HepG2 (cell line): Measurements from ENCODE around the gene ARAP3. TPM values are rescaled to one million over a fixed set of nuclear protein-coding genes. Genes with fewer than 3 reads are reported as not detected.

Experiments used
- AKAP8 ChIP-seq: sonication (generic); formaldehyde crosslinking; IDR thresholded peaks from 2 replicates; pipeline ENCODE4 v1.5.1; 2020; ENCODE audit warnings: mild to moderate bottlenecking, missing genetic modification reagents
- CSRNP1 ChIP-seq: sonication (generic); formaldehyde crosslinking; IDR thresholded peaks from 2 replicates; pipeline ENCODE4 v1.8.1; 2023; ENCODE audit warnings: mild to moderate bottlenecking, missing genetic modification reagents
- EHMT2 ChIP-seq: fragments of 200-600 bp; sonication (generic); IDR thresholded peaks from 2 replicates; pipeline ENCODE4 v1.7.0; 2017; ENCODE audit warnings: antibody characterized with exemption, low read depth, low read length, borderline replicate concordance
- GLMP ChIP-seq: sonication (generic); formaldehyde crosslinking; IDR thresholded peaks from 2 replicates; pipeline ENCODE4 v1.9.0; 2021; ENCODE audit warnings: missing genetic modification reagents, mild to moderate bottlenecking, borderline replicate concordance
- MTF2 ChIP-seq: sonication (generic); formaldehyde crosslinking; IDR thresholded peaks from 2 replicates; pipeline ENCODE4 v1.5.0; 2020; ENCODE audit warnings: missing genetic modification reagents, borderline replicate concordance
- NAIF1 ChIP-seq: sonication (generic); formaldehyde crosslinking; IDR thresholded peaks from 2 replicates; pipeline ENCODE4 v1.5.0; 2020; ENCODE audit warnings: mild to moderate bottlenecking, missing genetic modification reagents, borderline replicate concordance
- SNAPC4 ChIP-seq: sonication (generic); formaldehyde crosslinking; IDR thresholded peaks from 2 replicates; pipeline ENCODE4 v1.4.0; 2020; ENCODE audit warnings: mild to moderate bottlenecking, missing genetic modification reagents
- SNRNP70 ChIP-seq: fragments of 200-400 bp; formaldehyde crosslinking; IDR thresholded peaks from 2 replicates; pipeline ENCODE4 v1.6.1; 2017; ENCODE audit warnings: mild to moderate bottlenecking, low read depth, low read length, moderate library complexity
- ZBTB42 ChIP-seq: sonication (generic); formaldehyde crosslinking; IDR thresholded peaks from 2 replicates; pipeline ENCODE4 v1.5.0; 2020; ENCODE audit warnings: mild to moderate bottlenecking, missing genetic modification reagents
- ZNF282 ChIP-seq: fragments of 450-650 bp; IDR thresholded peaks from 2 replicates; pipeline ENCODE4 v1.6.1; 2018; ENCODE audit not compliant: partially characterized antibody
- ZNF607 ChIP-seq: sonication (generic); formaldehyde crosslinking; IDR thresholded peaks from 2 replicates; pipeline ENCODE4 v1.5.1; 2020; ENCODE audit warnings: missing genetic modification reagents, mild to moderate bottlenecking, borderline replicate concordance
- ZNF710 ChIP-seq: sonication (generic); formaldehyde crosslinking; IDR thresholded peaks from 2 replicates; pipeline ENCODE4 v1.5.0; 2020; ENCODE audit warnings: mild to moderate bottlenecking, missing genetic modification reagents, borderline replicate concordance
- polyA plus RNA-seq, 8 experiments: library from polyadenylated mRNA; depleted of rRNA in 3 of 8; stranded (reverse) in 7 of 8; unstranded in 1 of 8; fragments of >200 nt; fragmentation: Illumina TruSeq in 4 of 8; extraction: Trizol in 4 of 8; gene quantifications; 2 replicates each; pipeline versions ENCODE4 v1.2.1 to v1.2.3, GENCODE V29; 2011 to 2016; ENCODE audit warnings: low read depth in 4 of 8, missing spikeins in 1 of 8, mixed read lengths in 1 of 8; ENCODE audit not compliant: insufficient read depth in 1 of 8
- total RNA-seq, 5 experiments: library from RNA; depleted of rRNA; stranded (reverse); fragments of >200 nt; fragmentation: Illumina TruSeq; extraction: Trizol; gene quantifications; 2 replicates each; pipeline ENCODE4 v1.2.3, GENCODE V29; 2016; ENCODE audit warnings: low read depth in 1 of 5

ARAP3 gene
- total and polyA plus RNA-seq, 2 of the 13 experiments (the other 11 are each of a cell fraction or from before 2014, with no cell fraction given): 0.25 TPM; not detected in 1

GRCh38 chr5:141618804-141619554, 63.1 kb downstream of the ARAP3 start, which contains the start of gene DIAPH1 (continued):
- TF ChIP-seq SNRNP70 (no peak), AKAP8 (CRISPR knock-in tag) (0 out of 2 replicates have a peak, but pooled peaks have one; percentile 21), EHMT2 (no peak), ZNF282 (no peak), ZBTB42 (CRISPR knock-in tag) (no peak), CSRNP1 (no peak), GLMP (CRISPR knock-in tag) (no peak), ZNF710 (CRISPR knock-in tag) (peak; percentile 80; the same call in 1 of the 2 replicates), MTF2 (CRISPR knock-in tag) (no peak), NAIF1 (CRISPR knock-in tag) (peak; percentile 89), SNAPC4 (CRISPR knock-in tag) (peak; percentile 81; the same call in 1 of the 2 replicates), ZNF607 (CRISPR knock-in tag) (no peak)
